Measurements from ENCODE around the gene WDR88.

GRCh38 chr19:33118643-33119042, 13.3 kb upstream of the WDR88 start:
- TF ChIP-seq TAF1 (IDR thresholded peaks at IDR 0.05; ENCODE audit: low read depth) (no peak), CTCF (IDR thresholded peaks at IDR 0.05; ENCODE audit: poor library complexity, severe bottlenecking) (no peak), POLR2AphosphoS5 (IDR thresholded peaks at IDR 0.05) (no peak), EZH2 (IDR thresholded peaks at IDR 0.05; ENCODE audit: borderline replicate concordance, insufficient read depth, low read length, poor library complexity, severe bottlenecking) (no peak), SMC3 (conservative IDR thresholded peaks at IDR 0.05; ENCODE audit: poor library complexity) (no peak), RAD21 (conservative IDR thresholded peaks at IDR 0.05) (no peak), EP300 (conservative IDR thresholded peaks at IDR 0.05; ENCODE audit: poor library complexity, severe bottlenecking) (no peak), REST (IDR thresholded peaks at IDR 0.05; ENCODE audit: borderline replicate concordance) (no peak)
